Hematopoietic multipotent progenitor cell (in vitro differentiated cells): ENCODE data around the gene KBTBD13. TPM values are rescaled to one million over a fixed set of nuclear protein-coding genes. Genes with fewer than 3 reads are reported as not detected.

Experiments used
- DNase-seq, 3 donors: peaks; one replicate each; pipeline ENCODE4 v3.0.0-alpha.2; 2011 to 2015; ENCODE audit warnings: low read depth in 2 of 3, low spot score in 2 of 3
- total RNA-seq: library from RNA; depleted of rRNA; stranded (reverse); fragments of >200 nt; gene quantifications from one replicate; pipeline ENCODE4 v1.2.3, GENCODE V29; 2012

Gene KBTBD13
- total RNA-seq, 1 donor = not detected

DNA sequence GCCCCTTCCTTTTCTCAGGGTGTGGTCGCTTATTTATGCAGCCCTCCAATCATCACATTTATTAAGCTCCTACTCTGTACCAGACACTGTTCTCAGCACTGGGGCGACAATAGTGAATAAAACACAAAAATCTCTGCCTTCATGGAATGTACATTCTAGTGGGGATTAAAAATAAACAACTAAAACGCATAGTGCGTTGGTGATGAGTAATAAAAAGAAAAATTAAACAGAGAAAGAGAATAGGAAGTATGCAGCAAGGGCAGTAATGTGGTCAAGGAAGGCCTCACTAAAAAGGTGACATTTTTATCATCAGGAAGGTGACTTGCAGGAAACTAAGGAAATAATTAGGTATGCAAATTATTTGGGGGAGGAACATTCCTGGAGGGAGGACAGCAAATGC lies 26.3 kb upstream of the KBTBD13 start:
- no peak for DNase-seq

- DNase-seq = no peak
Measured at GRCh38 chr15:65051266-65051665, 25.3 kb upstream of the KBTBD13 start.

- no peak for DNase-seq
Measured at GRCh38 chr15:65052956-65053355, 23.6 kb upstream of the KBTBD13 start.

DNA sequence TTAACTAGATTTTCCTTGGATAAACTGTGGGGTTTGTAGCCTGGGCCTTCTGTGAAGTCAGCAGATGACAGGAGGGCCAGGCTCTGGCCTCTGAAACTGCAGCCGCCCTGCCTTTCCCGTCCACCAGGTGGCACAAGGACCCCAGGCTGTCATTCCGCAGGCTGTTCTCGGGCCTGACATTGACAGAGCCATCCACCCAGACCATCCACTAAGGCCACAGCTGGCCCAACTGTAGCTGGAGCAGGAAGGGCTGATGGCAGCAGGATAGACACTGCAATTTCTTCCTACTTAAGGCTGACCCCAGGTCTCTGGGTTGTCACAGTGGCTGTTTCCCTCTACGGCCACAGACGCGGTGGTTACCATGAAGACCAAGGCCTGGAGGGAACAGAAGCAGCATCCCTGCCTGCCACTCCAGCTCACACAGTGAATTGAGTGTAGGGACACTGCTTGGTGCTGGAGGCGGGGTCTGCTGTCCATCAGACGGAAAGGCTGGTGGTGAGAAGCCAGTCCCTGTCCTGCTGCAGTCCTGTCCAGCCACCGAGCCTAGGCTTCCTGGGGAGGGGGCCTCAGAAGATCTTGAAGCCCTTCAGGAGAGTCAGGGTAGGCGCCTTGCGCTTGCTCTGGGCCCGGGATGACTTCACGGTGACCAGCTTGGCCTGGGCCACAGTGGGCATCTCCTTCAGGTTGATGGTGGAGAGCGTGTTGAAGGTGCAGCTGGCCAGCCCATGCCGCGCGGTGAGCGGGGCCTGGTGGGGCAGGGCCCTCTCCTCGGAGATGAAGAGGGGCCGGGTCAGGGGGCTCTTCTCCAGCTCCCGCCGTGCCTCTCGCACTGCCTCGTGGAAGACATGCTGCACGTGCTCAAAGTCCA lies 22.0 kb upstream of the KBTBD13 start:
- peak in 2 of 3 donors; percentile 54 to 75 for DNase-seq

GRCh38 chr15:65055201-65055870 lies 21.2 kb upstream of the KBTBD13 start:
- peak in 1 of 3 donors; percentile 50 for DNase-seq

DNA sequence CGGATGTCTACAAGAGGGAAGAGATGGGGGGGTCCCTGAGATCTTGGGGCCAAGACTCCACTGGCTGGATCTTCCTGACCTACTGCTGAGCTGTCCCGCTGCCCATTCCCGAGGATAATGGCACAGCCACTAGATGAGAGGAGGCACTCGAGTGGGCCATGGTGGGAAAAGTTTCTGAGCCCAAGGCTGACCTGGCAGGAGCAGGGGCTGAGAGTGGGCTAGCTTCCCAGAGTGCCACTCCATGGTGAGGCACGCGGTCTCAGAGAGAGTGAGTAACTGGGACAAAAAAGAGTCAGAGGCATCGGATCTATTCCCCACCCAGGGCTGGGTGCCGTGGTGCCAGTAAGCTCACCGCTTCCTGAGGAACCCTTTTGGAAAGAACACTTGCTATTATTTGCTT lies 20.4 kb upstream of the KBTBD13 start:
- DNase-seq = no peak

GRCh38 chr15:65056868-65057548 lies 19.5 kb upstream of the KBTBD13 start:
- DNase-seq = no peak

DNA sequence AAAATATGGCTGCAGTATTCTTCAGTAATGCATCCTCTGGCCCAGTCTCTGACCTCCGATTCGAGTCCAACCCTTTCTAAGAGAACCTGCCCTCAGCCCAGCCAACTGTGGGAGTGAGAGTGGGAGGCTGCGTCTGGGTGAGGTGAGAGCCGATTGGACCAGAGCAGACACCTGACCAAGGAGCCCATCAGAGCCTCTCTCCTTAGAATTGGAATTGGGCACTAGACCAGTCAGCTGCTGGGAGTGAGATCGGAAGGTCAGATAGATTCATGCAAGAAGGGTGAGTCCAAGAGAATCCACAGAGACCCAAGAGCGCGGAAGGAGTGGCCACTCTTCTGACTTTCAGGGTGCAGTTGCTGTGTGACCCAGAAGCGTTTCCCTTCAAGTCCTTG lies 19.0 kb upstream of the KBTBD13 start:
- DNase-seq = no peak

GRCh38 chr15:65058394-65059368 lies 17.9 kb upstream of the KBTBD13 start:
- DNase-seq = no peak

GRCh38 chr15:65059369-65059750 lies 17.2 kb upstream of the KBTBD13 start:
- no peak for DNase-seq

DNA sequence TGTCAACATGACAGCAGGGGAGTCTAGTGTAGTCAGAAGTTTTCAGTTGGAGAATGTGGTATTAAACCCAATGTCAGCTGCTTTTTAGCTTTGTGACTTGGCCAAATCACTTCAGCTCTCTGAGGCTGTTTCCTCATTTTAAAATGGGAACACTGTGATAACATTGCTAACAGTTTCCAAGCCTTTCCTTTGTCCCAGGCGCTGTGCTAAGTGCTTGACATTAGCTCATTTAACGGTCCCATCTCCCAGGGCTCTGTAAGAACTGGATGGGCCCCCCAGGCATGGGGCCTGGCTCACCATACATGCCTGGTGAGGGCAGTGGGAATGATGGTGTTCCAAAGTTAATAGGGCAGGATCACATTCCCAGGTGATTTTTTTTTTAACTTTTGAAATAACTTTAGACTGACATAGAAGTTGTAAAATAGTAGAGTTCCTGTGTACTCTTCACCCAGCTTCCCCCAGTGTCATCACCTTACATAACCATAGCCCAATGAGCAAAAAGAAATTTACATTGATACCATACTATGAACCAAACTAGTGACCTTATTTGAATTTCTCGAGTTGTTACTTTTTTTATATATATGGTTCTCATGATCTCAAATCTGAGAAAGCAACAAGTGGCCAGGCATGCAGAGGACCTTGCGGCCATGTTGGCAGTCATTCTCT lies 16.5 kb upstream of the KBTBD13 start:
- DNase-seq = no peak

GRCh38 chr15:65060641-65061397 lies 15.7 kb upstream of the KBTBD13 start:
- DNase-seq = no peak

GRCh38 chr15:65062061-65062460 lies 14.5 kb upstream of the KBTBD13 start:
- DNase-seq = no peak

DNA sequence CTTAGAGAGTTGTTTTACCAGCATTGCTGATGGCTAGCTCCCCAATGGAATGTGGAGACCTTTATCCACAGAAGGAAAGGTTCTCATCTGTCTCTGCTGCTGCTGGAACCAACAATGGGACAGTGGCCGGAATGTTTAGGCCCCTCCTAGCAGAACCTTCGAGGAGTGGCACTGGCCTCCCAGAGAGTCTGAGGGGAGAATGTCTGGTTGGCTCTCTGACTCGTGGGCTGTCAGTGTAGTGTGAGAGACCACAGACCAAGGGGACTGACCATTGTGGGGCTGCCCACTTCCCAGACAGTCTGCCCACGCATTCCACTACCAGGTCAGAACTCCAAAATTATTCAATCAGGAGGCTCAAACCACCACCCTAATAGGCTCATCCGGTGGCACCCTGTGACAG lies 13.8 kb upstream of the KBTBD13 start:
- no peak for DNase-seq

GRCh38 chr15:65066001-65066634 lies 10.4 kb upstream of the KBTBD13 start:
- DNase-seq = no peak

DNA sequence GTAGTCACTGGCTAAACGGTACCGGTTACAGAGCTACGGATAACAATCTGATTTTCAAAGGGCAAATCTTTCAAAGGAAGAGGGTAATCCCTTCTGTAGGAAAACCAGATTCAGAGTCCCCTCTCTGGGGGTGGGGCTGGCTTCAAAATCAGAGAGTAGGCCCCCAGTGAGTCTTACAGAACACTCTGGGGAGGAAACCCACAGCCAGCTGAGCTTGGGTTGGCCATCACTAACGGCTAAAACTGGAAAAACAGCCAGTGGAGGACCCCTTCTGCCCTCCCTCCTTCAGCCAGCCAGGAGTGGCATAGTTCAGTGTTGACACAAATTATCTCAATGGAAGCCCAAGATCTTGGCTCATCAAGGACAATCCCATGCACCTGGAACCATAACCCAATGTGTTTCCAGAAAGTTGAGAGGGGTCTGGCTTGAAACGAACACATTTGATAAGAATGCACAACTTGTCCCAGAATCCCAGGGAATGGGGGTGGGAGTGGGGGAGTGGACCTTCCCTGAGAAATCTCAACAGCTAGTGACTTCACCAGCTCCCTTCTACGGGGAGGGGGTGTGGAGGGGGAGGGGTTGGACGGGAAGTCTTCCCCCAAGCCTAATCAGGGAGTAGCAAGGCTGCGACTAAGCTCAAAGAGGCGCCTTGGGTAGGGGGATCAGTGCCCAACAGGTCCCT lies 9.8 kb upstream of the KBTBD13 start:
- DNase-seq = no peak

GRCh38 chr15:65067317-65067644 lies 9.3 kb upstream of the KBTBD13 start:
- no peak for DNase-seq
